K562 (cell line): ENCODE data around the gene PPM1N. TPM values are rescaled to one million over a fixed set of nuclear protein-coding genes. Genes with fewer than 3 reads are reported as not detected.

Experiments used
- BACH1 ChIP-seq: fragments of 200-800 bp; sonication (Bioruptor generic); IDR thresholded peaks from 2 replicates; pipeline ENCODE4 v1.6.1; 2016; ENCODE audit warnings: missing genetic modification characterization, missing compliant biosample characterization
- BDP1 ChIP-seq: IDR thresholded peaks from 3 replicates; pipeline ENCODE4 v1.6.1; 2011; ENCODE audit not compliant: insufficient read length, insufficient read depth
- CBFA2T2 ChIP-seq: fragments of 450-650 bp; conservative IDR thresholded peaks from 2 replicates; pipeline ENCODE4 v1.6.1; 2017; ENCODE audit warnings: mild to moderate bottlenecking
- CTCFL ChIP-seq: IDR thresholded peaks from 2 replicates; pipeline ENCODE4 v1.6.1; 2011; ENCODE audit warnings: borderline replicate concordance, low read depth, mild to moderate bottlenecking, moderate library complexity, low read length; ENCODE audit not compliant: insufficient read depth, poor library complexity, severe bottlenecking
- FOXP1 ChIP-seq: sonication (generic); formaldehyde crosslinking; IDR thresholded peaks from 2 replicates; pipeline ENCODE4 v1.8.0; 2022; ENCODE audit warnings: mild to moderate bottlenecking, missing genetic modification reagents
- HMG20A ChIP-seq: fragments of 450-650 bp; formaldehyde crosslinking; conservative IDR thresholded peaks from 2 replicates; pipeline ENCODE4 v1.4.0; 2020; ENCODE audit warnings: mild to moderate bottlenecking, mixed read lengths
- MAFK ChIP-seq: IDR thresholded peaks from 2 replicates; pipeline ENCODE4 v1.6.1; 2011; ENCODE audit warnings: low read length, improper control_type of control experiment
- MLX ChIP-seq, 2 experiments: fragments of 450-650 bp in 1 of 2; sonication (generic) in 1 of 2; formaldehyde crosslinking; conservative IDR thresholded peaks; 2 replicates each; pipeline versions ENCODE4 v1.4.0 to v1.8.1; 2020 to 2022; ENCODE audit warnings: mild to moderate bottlenecking in 1 of 2, missing genetic modification reagents in 1 of 2
- NFATC3 ChIP-seq: fragments of 450-650 bp; IDR thresholded peaks from 2 replicates; pipeline ENCODE4 v1.6.1; 2017; ENCODE audit warnings: mild to moderate bottlenecking
- NFE2 ChIP-seq: IDR thresholded peaks from 2 replicates; pipeline ENCODE4 v1.6.1; 2014; ENCODE audit warnings: antibody characterized with exemption, low read depth
- RAD51 ChIP-seq: fragments of 450-650 bp; IDR thresholded peaks from 2 replicates; pipeline ENCODE4 v1.7.1; 2016; ENCODE audit warnings: low read depth, mild to moderate bottlenecking, borderline replicate concordance
- SETDB1 ChIP-seq: IDR thresholded peaks from one replicate; pipeline ENCODE4 v1.6.1; 2012; ENCODE audit warnings: low read length, control low read depth, inconsistent platforms
- SIRT6 ChIP-seq: IDR thresholded peaks from one replicate; pipeline ENCODE4 v1.6.1; 2012; ENCODE audit warnings: low read depth, mild to moderate bottlenecking, control low read depth, inconsistent platforms, low read length, moderate library complexity
- SP2 ChIP-seq: IDR thresholded peaks from 2 replicates; pipeline ENCODE4 v1.6.1; 2011; ENCODE audit warnings: mild to moderate bottlenecking, low read depth, low read length, moderate library complexity; ENCODE audit not compliant: poor library complexity, severe bottlenecking; ENCODE audit errors: extremely low read depth
- STAT5A ChIP-seq: IDR thresholded peaks from 2 replicates; pipeline ENCODE4 v1.6.1; 2012; ENCODE audit warnings: low read length, inconsistent platforms, borderline replicate concordance
- TAF15 ChIP-seq: fragments of 200-400 bp; formaldehyde crosslinking; IDR thresholded peaks from 2 replicates; pipeline ENCODE4 v1.6.1; 2017; ENCODE audit warnings: mild to moderate bottlenecking, low read depth, low read length, moderate library complexity
- TFAP4 ChIP-seq: sonication (generic); formaldehyde crosslinking; IDR thresholded peaks from 2 replicates; pipeline ENCODE4 v1.8.0; 2022; ENCODE audit warnings: missing genetic modification reagents, mild to moderate bottlenecking, moderate library complexity, borderline replicate concordance
- ZMIZ1 ChIP-seq, 2 experiments: fragments of 150-350 bp in 1 of 2; IDR thresholded peaks; 2 replicates each; pipeline ENCODE4 v1.6.1; 2012 to 2016; ENCODE audit warnings: low read depth in 2 of 2, low read length in 2 of 2, mild to moderate bottlenecking in 1 of 2, moderate library complexity in 1 of 2
- ZNF12 ChIP-seq: sonication (generic); formaldehyde crosslinking; IDR thresholded peaks from 2 replicates; pipeline ENCODE4 v1.4.0; 2020; ENCODE audit warnings: mild to moderate bottlenecking, missing genetic modification reagents
- ZNF639 ChIP-seq, 2 experiments: fragments of 200-800 bp in 1 of 2; sonication (Bioruptor generic) in 1 of 2; sonication (generic) in 1 of 2; formaldehyde crosslinking in 1 of 2; IDR thresholded peaks in 1 of 2; conservative IDR thresholded peaks in 1 of 2; 2 replicates each; pipeline versions ENCODE4 v1.5.0 to v1.6.1; 2016 to 2020; ENCODE audit warnings: missing compliant biosample characterization in 1 of 2, missing genetic modification characterization in 1 of 2, missing genetic modification reagents in 1 of 2
- ZNF644 ChIP-seq: fragments of 200-800 bp; sonication (Bioruptor generic); IDR thresholded peaks from 2 replicates; pipeline ENCODE4 v1.6.1; 2016; ENCODE audit warnings: low read depth, missing genetic modification characterization, missing compliant biosample characterization
- polyA plus RNA-seq, 8 experiments: library from polyadenylated mRNA; depleted of rRNA in 4 of 8; stranded (reverse) in 5 of 8; unstranded in 3 of 8; fragments of >200 nt; fragmentation: Nextera tagmentation in 2 of 8; fragmentation: Illumina TruSeq in 1 of 8; extraction: Ambion mirVana in 2 of 8; extraction: Trizol in 1 of 8; gene quantifications; 2 replicates each; pipeline versions ENCODE4 v1.2.1 to v1.2.3, GENCODE V29; 2011 to 2014; ENCODE audit warnings: inconsistent platforms in 1 of 8, missing spikeins in 1 of 8
- total RNA-seq, 7 experiments: library from RNA; depleted of rRNA in 6 of 7; stranded (reverse); fragments of >200 nt in 6 of 7; fragmentation: Illumina TruSeq in 2 of 7; extraction: Trizol in 2 of 7; gene quantifications; 2 replicates each; pipeline versions ENCODE4 v1.2.1 to v1.2.3, GENCODE V29; 2011 to 2021; ENCODE audit warnings: low replicate concordance in 1 of 7

The PPM1N gene
- total and polyA plus RNA-seq, 9 of the 15 experiments (the other 6 are each of a cell fraction or from before 2014, with no cell fraction given): 4.5 to 15.6 (median 8.7) TPM

- TF ChIP-seq TFAP4 (CRISPR knock-in tag) (0 out of 2 replicates have a peak, but pooled peaks have one; percentile 24), BACH1 (tag) (no peak), CBFA2T2 (peak; percentile 21; the same call in 1 of the 2 replicates), STAT5A (no peak), BDP1 (no peak), ZNF639 (CRISPR knock-in tag; conservative IDR thresholded peaks at IDR 0.05 in 1 of 2, IDR thresholded peaks at IDR 0.05 in 1 of 2) (no peak), FOXP1 (CRISPR knock-in tag) (no peak), CTCFL (no peak), ZNF12 (CRISPR knock-in tag) (no peak), TAF15 (no peak), SIRT6 (no peak), HMG20A (CRISPR knock-in tag) (no peak), NFATC3 (no peak), MLX (CRISPR knock-in tag; conservative IDR thresholded peaks at IDR 0.05) (no peak), ZMIZ1 (IDR thresholded peaks at IDR 0.05; ENCODE audit: low read depth in 2 of 2, low read length in 2 of 2) (no peak), ZNF644 (tag) (no peak), MAFK (no peak), RAD51 (peak; percentile 89), SP2 (no peak), SETDB1 (no peak), NFE2 (no peak)
Observed at GRCh38 chr19:45501730-45502014, 3.4 kb downstream of the PPM1N start (continued).
